BLaER1 (cell line): ENCODE data around the gene PRAC1.

Experiments
- H3K27ac ChIP-seq: shearing (Covaris generic); formaldehyde crosslinking; 2 replicates; pipeline ENCODE4 v1.8.1; 2022
- H3K27me3 ChIP-seq: shearing (Covaris generic); formaldehyde crosslinking; 2 replicates; pipeline ENCODE4 v1.8.1; 2022
- H3K36me3 ChIP-seq: shearing (Covaris generic); formaldehyde crosslinking; 2 replicates; pipeline ENCODE4 v1.8.1; 2022
- H3K4me1 ChIP-seq: shearing (Covaris generic); formaldehyde crosslinking; 2 replicates; pipeline ENCODE4 v1.8.1; 2022
- H3K4me2 ChIP-seq: shearing (Covaris generic); formaldehyde crosslinking; 2 replicates; pipeline ENCODE4 v1.8.1; 2022
- H3K4me3 ChIP-seq: shearing (Covaris generic); formaldehyde crosslinking; 2 replicates; pipeline ENCODE4 v1.8.1; 2022
- H3K9ac ChIP-seq: shearing (Covaris generic); formaldehyde crosslinking; 2 replicates; pipeline ENCODE4 v1.8.1; 2022
- H3K9me3 ChIP-seq: shearing (Covaris generic); formaldehyde crosslinking; 2 replicates; pipeline ENCODE4 v1.8.1; 2022
- H4K20me1 ChIP-seq: shearing (Covaris generic); formaldehyde crosslinking; 2 replicates; pipeline ENCODE4 v1.8.1; 2022
- Cebpa-rat ChIP-seq: shearing (Covaris generic); IDR thresholded peaks from 2 replicates; pipeline ENCODE4 v1.8.1; 2022

The PRAC1 gene

GRCh38 chr17:48747445-48748363 lies 25.4 kb upstream of the PRAC1 start:
- Histone ChIP-seq H3K4me2 (no peak overlapping the region), H3K4me1 (no peaks in the 10 kb centered on the region)

DNA sequence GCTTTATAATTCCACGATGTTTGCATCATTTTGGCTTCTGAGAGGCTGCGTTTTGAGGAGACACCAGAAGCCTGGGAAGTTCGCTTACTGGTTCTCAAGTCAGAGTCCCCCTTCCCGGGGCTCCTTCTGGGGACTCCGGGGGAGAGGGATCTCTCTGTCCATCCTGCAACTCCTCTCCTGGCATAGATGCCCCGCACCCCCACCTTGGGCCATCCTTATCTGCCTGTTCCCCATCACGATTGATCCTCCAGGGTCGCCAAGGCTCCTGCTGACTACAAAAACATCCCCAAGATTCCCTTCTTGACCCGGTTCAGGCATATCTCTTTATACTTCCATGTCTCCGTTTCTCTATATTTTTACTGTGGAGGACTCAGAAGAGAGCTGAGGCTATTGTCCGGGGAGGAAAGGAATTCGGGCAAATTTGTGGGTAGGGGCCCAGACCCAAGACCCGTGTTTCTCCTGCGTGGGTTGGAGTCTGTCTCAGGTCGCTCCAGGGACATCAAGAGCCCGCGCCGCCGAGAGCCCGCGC lies 24.7 kb upstream of the PRAC1 start:
- H4K20me1 ChIP-seq, result peaks cover 97% of the 10 kb centered on the region
- no peak overlapping the region for H3K4me3 ChIP-seq
- H3K9me3 ChIP-seq, result no peaks in the 10 kb centered on the region
- no peak overlapping the region for H3K27ac ChIP-seq
- peaks cover 100% of the 10 kb centered on the region for H3K27me3 ChIP-seq
- H3K36me3 ChIP-seq, result no peaks in the 10 kb centered on the region
- H3K4me1 ChIP-seq, result no peaks in the 10 kb centered on the region
- no peak overlapping the region for H3K4me2 ChIP-seq
- H3K9ac ChIP-seq, result no peak overlapping the region
- no peak for TF ChIP-seq Cebpa-rat

More at GRCh38 chr17:48747445-48748363, 25.4 kb upstream of the PRAC1 start:
- no peak for TF ChIP-seq Cebpa-rat
- H3K9ac ChIP-seq, result no peak overlapping the region
- H3K9me3 ChIP-seq, result no peaks in the 10 kb centered on the region
- no peak overlapping the region for H3K4me3 ChIP-seq
- H3K36me3 ChIP-seq, result no peaks in the 10 kb centered on the region
- H3K27me3 ChIP-seq, result peaks cover 100% of the 10 kb centered on the region
- H4K20me1 ChIP-seq, result peaks cover 97% of the 10 kb centered on the region
- H3K27ac ChIP-seq, result no peak overlapping the region

DNA sequence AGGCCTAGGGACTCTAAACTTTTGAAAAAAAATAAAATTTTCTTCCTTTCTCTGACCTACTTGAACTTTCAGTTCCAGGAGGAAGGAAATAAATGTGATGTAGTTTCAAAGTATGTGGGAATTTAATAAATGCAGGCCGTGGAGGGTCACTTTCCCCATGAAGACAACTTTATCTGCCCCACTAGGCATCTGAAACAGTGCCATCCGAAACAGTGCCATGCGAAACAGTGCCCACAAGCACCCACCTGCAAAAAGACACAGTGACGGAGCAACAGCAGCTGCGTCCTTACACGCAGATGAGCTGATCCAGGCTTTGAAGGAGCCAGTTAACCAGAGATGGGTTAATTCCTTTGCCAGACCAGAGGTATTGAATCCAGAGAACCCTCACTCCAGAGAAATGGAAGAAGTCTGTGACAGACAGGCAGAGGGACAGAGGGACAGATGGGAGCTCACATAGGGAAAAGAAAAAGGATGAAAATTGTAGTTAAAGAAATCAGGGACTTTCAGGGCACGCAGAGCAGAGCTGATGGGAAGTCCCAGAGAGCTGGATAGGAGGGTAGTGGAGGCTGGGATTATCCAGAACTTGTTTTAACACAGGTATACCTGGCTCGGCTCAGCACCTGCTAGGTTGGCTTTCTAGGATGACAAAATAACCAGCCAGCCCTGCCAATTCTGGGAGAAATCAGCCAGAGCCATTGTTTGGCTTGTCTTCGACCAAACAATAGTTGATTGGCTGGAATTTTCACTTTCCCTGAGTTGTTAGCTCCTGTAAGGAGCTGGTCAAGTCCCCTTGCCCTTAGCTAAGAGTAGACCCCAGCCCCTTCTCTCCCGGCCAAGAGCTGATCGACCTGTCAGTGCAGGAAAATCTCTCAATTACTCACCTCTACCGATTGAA lies 23.3 kb upstream of the PRAC1 start:
- no peak overlapping the region for H3K27ac ChIP-seq
- H4K20me1 ChIP-seq, result peaks cover 92% of the 10 kb centered on the region
- H3K9me3 ChIP-seq, result peaks cover 8% of the 10 kb centered on the region; the same call in 1 of the 2 replicates
- no peak overlapping the region for H3K4me2 ChIP-seq
- H3K4me1 ChIP-seq, result no peaks in the 10 kb centered on the region
- no peak overlapping the region for H3K9ac ChIP-seq
- no peak for TF ChIP-seq Cebpa-rat
- peaks cover 100% of the 10 kb centered on the region for H3K27me3 ChIP-seq
- no peaks in the 10 kb centered on the region for H3K36me3 ChIP-seq
- no peak overlapping the region for H3K4me3 ChIP-seq

GRCh38 chr17:48740537-48740936 lies 18.2 kb upstream of the PRAC1 start:
- Histone ChIP-seq H4K20me1 (peaks cover 82% of the 10 kb centered on the region), H3K27me3 (peaks cover 100% of the 10 kb centered on the region)
- TF ChIP-seq Cebpa-rat, result no peak

DNA sequence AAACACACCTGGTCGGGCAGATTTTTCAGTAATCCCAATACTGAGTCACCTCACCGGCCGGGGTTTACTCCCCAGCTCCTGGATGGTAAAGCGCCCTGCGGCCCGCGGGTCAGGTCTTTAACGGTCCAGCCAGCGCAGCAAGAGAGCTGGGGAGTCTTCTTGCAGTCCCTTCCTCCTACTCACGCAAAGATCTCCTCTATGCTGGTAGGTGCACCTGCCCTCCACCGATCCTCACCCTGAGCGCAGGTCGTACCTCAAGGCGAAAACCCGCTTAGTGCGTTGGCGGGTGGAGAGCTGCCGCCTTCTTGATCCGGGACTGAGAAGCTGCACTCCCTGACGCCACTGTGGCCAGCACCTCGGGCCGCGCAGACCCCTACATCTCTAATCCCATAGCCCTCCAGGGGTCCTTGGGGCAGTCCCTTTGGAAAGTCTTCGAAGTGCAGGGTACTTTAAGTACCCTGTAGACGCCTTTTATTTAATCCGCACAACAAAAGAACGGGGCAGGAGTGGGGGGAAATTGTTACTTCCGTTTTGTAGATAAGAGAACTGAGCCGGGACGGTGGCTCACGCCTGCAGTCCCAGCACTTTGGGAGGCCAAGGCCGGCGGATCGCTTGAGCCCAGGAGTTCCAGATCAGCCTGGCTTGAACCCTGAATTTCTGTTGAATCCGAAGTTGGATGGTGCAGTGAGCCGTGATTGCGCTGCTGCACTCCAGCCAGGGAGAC lies 16.6 kb upstream of the PRAC1 start:
- H4K20me1 ChIP-seq, result peaks cover 85% of the 10 kb centered on the region
- peaks cover 28% of the 10 kb centered on the region; the same call in 1 of the 2 replicates for H3K9me3 ChIP-seq
- no peaks in the 10 kb centered on the region for H3K36me3 ChIP-seq
- H3K27me3 ChIP-seq, result peaks cover 100% of the 10 kb centered on the region
- no peak overlapping the region for H3K4me3 ChIP-seq
- H3K9ac ChIP-seq, result no peak overlapping the region
- TF ChIP-seq Cebpa-rat, result no peak
- H3K27ac ChIP-seq, result no peak overlapping the region
- H3K4me2 ChIP-seq, result no peak overlapping the region
- no peaks in the 10 kb centered on the region for H3K4me1 ChIP-seq

More at GRCh38 chr17:48740537-48740936, 18.2 kb upstream of the PRAC1 start:
- H3K9ac ChIP-seq, result no peak overlapping the region
- no peaks in the 10 kb centered on the region for H3K36me3 ChIP-seq
- no peak overlapping the region for H3K4me2 ChIP-seq
- H3K4me3 ChIP-seq, result no peak overlapping the region
- H3K9me3 ChIP-seq, result peaks cover 28% of the 10 kb centered on the region; the same call in 1 of the 2 replicates
- no peaks in the 10 kb centered on the region for H3K4me1 ChIP-seq
- no peak overlapping the region for H3K27ac ChIP-seq

DNA sequence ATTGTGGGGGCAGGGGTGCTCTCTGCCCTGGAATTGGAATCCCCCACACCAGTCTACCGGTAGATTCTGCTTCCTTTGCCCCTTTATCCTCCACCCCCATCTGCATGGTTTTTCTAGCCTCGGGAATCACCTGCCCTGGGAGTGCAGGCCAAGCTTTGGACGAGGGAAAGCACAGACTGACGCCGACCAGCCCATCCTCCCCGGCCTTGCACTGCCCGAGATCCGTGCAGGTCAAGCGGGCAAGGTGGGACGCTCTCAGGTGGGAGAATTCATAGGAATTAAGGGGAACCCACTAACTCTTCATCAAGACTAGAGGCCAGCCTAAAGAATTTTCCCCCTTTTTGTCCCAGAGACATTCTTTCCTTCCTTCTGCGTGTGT lies 16.1 kb upstream of the PRAC1 start:
- Histone ChIP-seq H3K9me3 (peaks cover 28% of the 10 kb centered on the region; the same call in 1 of the 2 replicates), H3K4me2 (no peak overlapping the region), H3K9ac (no peak overlapping the region), H3K4me1 (no peaks in the 10 kb centered on the region), H3K27ac (no peak overlapping the region), H3K4me3 (no peak overlapping the region), H3K36me3 (no peaks in the 10 kb centered on the region), H3K27me3 (peaks cover 100% of the 10 kb centered on the region), H4K20me1 (peaks cover 85% of the 10 kb centered on the region)
- no peak for TF ChIP-seq Cebpa-rat

DNA sequence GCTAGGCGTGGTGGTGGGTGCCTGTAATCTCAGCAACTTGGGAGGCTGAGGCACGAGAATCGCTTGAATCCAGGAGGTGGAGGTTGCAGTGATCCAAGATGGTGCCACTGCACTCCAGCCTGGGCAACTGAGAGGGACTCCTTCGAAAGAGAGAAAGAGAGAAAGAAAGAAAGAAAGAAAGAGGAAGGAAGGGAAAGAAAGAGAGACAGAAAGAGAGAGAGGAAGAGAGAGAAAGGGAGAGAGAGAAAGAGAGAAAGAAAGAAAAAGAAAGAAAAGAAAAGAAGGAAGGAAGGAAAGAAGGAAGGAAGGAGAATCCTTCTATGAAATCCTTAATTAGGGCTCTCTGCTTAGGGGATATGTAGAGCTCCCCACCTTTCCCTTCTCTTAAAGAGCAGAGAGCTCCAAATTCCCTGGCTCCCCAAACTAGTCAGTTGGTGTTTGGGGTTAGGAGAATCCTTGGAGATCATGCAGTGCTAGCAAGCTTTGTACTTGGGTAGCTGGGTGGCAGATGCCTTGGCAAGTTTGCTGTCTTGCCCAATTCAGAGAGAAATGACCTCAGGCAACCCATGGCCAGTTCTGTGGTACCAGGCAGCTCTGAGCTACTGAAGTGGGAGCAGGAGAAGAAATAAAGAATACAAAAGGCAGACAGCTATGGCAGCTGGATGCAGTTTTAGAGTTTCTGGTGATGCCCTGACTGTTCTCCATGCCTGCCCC lies 15.2 kb upstream of the PRAC1 start:
- Histone ChIP-seq H4K20me1 (peaks cover 85% of the 10 kb centered on the region), H3K4me3 (no peak overlapping the region), H3K9me3 (peaks cover 28% of the 10 kb centered on the region; the same call in 1 of the 2 replicates), H3K9ac (no peak overlapping the region), H3K27me3 (peaks cover 100% of the 10 kb centered on the region), H3K4me1 (no peaks in the 10 kb centered on the region), H3K27ac (no peak overlapping the region), H3K36me3 (no peaks in the 10 kb centered on the region), H3K4me2 (no peak overlapping the region)
- TF ChIP-seq Cebpa-rat, result no peak

DNA sequence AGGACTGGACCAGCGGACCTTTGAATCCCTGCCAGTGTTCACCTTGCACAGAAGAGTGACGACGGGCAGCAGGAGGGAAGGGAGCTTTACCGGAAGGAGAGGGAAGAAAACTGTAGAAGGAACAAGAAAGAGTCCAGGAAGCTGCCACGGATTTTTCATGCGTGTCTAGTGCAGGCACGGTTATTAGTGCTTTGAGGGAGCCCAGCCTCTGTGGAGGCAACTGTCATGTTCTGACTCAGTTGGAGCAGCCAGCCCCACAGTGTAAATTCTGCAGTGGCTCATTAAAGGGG lies 12.7 kb upstream of the PRAC1 start:
- H3K36me3 ChIP-seq, result no peaks in the 10 kb centered on the region
- H4K20me1 ChIP-seq, result peaks cover 94% of the 10 kb centered on the region
- no peaks in the 10 kb centered on the region for H3K4me1 ChIP-seq
- no peak overlapping the region for H3K27ac ChIP-seq
- no peak overlapping the region for H3K4me3 ChIP-seq
- no peak overlapping the region for H3K9ac ChIP-seq
- peaks cover 17% of the 10 kb centered on the region; the same call in 1 of the 2 replicates for H3K9me3 ChIP-seq
- no peak overlapping the region for H3K4me2 ChIP-seq
- no peak for TF ChIP-seq Cebpa-rat
- H3K27me3 ChIP-seq, result peaks cover 100% of the 10 kb centered on the region
